Colonic mucosa (tissue), 4 donors: Measurements from ENCODE around the gene AP1S1. TPM values are rescaled to one million over a fixed set of nuclear protein-coding genes. Genes with fewer than 3 reads are reported as not detected.
A peak's percentile ranks its signal among the peaks of the same experiment; 100 is the strongest.
"Not testable (repeated sequence)": the region's sequence is repeated elsewhere in the genome, so short reads cannot be mapped to it uniquely, and the experiment has no call there.

Source experiments
- DNase-seq: peaks from one replicate; pipeline ENCODE4 v3.0.0-alpha.2; 2020
- H3K27ac ChIP-seq: fragments of 200-600 bp; one replicate; pipeline ENCODE4 v1.8.0; 2021
- H3K27me3 ChIP-seq: fragments of 200-600 bp; one replicate; pipeline ENCODE4 v1.8.0; 2021
- H3K36me3 ChIP-seq: fragments of 200-600 bp; one replicate; pipeline ENCODE4 v1.8.0; 2021
- H3K4me1 ChIP-seq: fragments of 200-600 bp; one replicate; pipeline ENCODE4 v1.8.0; 2021; ENCODE audit warnings: mild to moderate bottlenecking
- H3K4me3 ChIP-seq: fragments of 200-600 bp; one replicate; pipeline ENCODE4 v1.8.0; 2021
- H3K9ac ChIP-seq, 2 donors: one replicate each; pipeline ENCODE4 v1.7.0; 2013; ENCODE audit warnings: control low read depth in 2 of 2, low read depth in 2 of 2, low read length in 2 of 2
- H3K9me3 ChIP-seq: fragments of 200-600 bp; one replicate; pipeline ENCODE4 v1.8.0; 2021
- intact Hi-C: fragments of 100-400 bp; cut with DNase I; formaldehyde crosslinking; loops from one replicate; pipeline ENCODE4 v1.14.1; 2022
- total RNA-seq, 2 donors: library from RNA; stranded (reverse); fragmentation: NEBNext Ultra II Directional in 1 of 2; extraction: Animal tissue kit (Norgen Biotek cat#: 25700) in 1 of 2; gene quantifications; one replicate each; pipeline ENCODE4 v1.2.1, GENCODE V29; 2021
- TF ChIP-seq, protein P1 (sequence below): fragments of 200-600 bp; IDR thresholded peaks from one replicate; pipeline ENCODE4 v1.8.0; 2022; ENCODE audit warnings: antibody characterized with exemption, mild to moderate bottlenecking
- donor health status: healthy.
- donor health status: DM: no; HTN: no; CAD: no.
- donor health status: DM: no; HTN: no; CAD: no.

AP1S1 gene
- total RNA-seq, 2 donors from 2014 or later, result 111 to 127 TPM

DNA sequence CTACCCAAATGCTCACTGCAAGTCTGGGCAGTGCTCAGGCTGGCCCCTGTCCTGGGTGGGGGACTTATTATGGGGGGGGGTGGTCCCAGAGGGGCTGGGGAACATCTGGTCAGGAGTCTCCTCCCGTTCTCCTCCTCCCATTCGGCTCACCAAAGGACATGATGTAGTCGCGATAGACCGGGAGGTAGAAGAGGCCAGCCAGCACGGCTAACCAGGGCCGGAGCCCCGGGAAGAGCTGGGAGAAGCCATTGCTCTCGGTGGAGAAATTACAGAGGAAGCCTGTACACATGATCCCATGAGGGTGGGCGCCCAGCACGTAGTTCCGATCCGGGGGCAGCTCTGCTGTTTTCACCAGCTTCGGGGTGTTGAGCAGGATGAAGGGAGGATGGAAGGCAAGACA is 44.2 kb downstream of the AP1S1 start:
- TF ChIP-seq, protein P1, sequence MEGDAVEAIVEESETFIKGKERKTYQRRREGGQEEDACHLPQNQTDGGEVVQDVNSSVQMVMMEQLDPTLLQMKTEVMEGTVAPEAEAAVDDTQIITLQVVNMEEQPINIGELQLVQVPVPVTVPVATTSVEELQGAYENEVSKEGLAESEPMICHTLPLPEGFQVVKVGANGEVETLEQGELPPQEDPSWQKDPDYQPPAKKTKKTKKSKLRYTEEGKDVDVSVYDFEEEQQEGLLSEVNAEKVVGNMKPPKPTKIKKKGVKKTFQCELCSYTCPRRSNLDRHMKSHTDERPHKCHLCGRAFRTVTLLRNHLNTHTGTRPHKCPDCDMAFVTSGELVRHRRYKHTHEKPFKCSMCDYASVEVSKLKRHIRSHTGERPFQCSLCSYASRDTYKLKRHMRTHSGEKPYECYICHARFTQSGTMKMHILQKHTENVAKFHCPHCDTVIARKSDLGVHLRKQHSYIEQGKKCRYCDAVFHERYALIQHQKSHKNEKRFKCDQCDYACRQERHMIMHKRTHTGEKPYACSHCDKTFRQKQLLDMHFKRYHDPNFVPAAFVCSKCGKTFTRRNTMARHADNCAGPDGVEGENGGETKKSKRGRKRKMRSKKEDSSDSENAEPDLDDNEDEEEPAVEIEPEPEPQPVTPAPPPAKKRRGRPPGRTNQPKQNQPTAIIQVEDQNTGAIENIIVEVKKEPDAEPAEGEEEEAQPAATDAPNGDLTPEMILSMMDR, result no peak
- H3K4me3 ChIP-seq, result no peak overlapping the region
- no peak for DNase-seq
- no peaks in the 10 kb centered on the region for H3K4me1 ChIP-seq
- intact Hi-C loops, result no loop called here
- H3K9ac ChIP-seq, result no peak overlapping the region
- H3K27me3 ChIP-seq, result peaks cover 8% of the 10 kb centered on the region
- H3K9me3 ChIP-seq, result no peaks in the 10 kb centered on the region
- H3K27ac ChIP-seq, result no peak overlapping the region
- H3K36me3 ChIP-seq, result no peaks in the 10 kb centered on the region

- H3K27me3 ChIP-seq, H3K9me3 ChIP-seq, H3K36me3 ChIP-seq, H3K27ac ChIP-seq, H3K4me3 ChIP-seq, H3K4me1 ChIP-seq, H3K9ac ChIP-seq, intact Hi-C loops, DNase-seq: not testable (repeated sequence)
Measured at GRCh38 chr7:101199522-101199921, 45.2 kb downstream of the AP1S1 start.

GRCh38 chr7:101200504-101200861 is 46.2 kb downstream of the AP1S1 start:
- Histone ChIP-seq H3K4me3 (peak overlapping the region; percentile 32), H3K4me1 (no peaks in the 10 kb centered on the region), H3K9ac (peak overlapping the region; percentile 48 to 78), H3K27ac (peak overlapping the region; percentile 66), H3K36me3 (no peaks in the 10 kb centered on the region), H3K27me3 (peaks cover 8% of the 10 kb centered on the region), H3K9me3 (no peaks in the 10 kb centered on the region)
- intact Hi-C loops, result no loop called here
- DNase-seq, result no peak
- TF ChIP-seq, protein P1, result no peak

- Histone ChIP-seq H3K9ac (peak within 1 kb of the TSS; percentile 73 to 78), H3K9me3 (no peaks in the 10 kb centered on the region), H3K36me3 (no peaks in the 10 kb centered on the region), H3K27ac (peak within 1 kb of the TSS; percentile 78), H3K4me1 (no peaks in the 10 kb centered on the region), H3K4me3 (peak within 1 kb of the TSS; percentile 32), H3K27me3 (peaks cover 8% of the 10 kb centered on the region)
- DNase-seq, result peak; percentile 95
- TF ChIP-seq, protein P1, result no peak
- intact Hi-C loops, result no loop called here
Measured at GRCh38 chr7:101200862-101201599, 46.8 kb downstream of the AP1S1 start, which contains the start of gene MOGAT3. MOGAT3 (minus strand) TSS chr7:101201036; CDS start chr7:101200854, 182 bp downstream.

- intact Hi-C loops, result no loop called here
- H3K9me3 ChIP-seq, result no peaks in the 10 kb centered on the region
- H3K4me3 ChIP-seq, result peak overlapping the region; percentile 28
- DNase-seq, result peak; percentile 86
- H3K9ac ChIP-seq, result peak overlapping the region; percentile 58 to 73
- peak overlapping the region; percentile 78 for H3K27ac ChIP-seq
- TF ChIP-seq, protein P1, result no peak
- H3K36me3 ChIP-seq, result no peaks in the 10 kb centered on the region
- H3K4me1 ChIP-seq, result no peaks in the 10 kb centered on the region
- peaks cover 8% of the 10 kb centered on the region for H3K27me3 ChIP-seq
Measured at GRCh38 chr7:101201695-101202602, 47.7 kb downstream of the AP1S1 start.
